Cerebellar nuclear complex (tissue), 1 donor: ENCODE data around the gene DKK2.

Experiments
- DNase-seq, 2 experiments: peaks; one replicate each; lab custom pipeline; 2025; lab: John Stamatoyannopoulos, UW

Gene DKK2

GRCh38 chr4:107035819-107036583, at the start of gene DKK2:
DKK2 (minus strand) TSS chr4:107036313; CDS start chr4:107035591, 722 bp downstream.
- no peak for DNase-seq

GRCh38 chr4:107077192-107077591, 41.1 kb upstream of the DKK2 start:
- DNase-seq: no peak

- no peak for DNase-seq
These were observed 37.0 kb upstream of the DKK2 start for GRCh38 chr4:107072836-107073736.

GRCh38 chr4:107071108-107071507, 35.0 kb upstream of the DKK2 start:
- DNase-seq: no peak

- DNase-seq: no peak
These were observed 32.9 kb upstream of the DKK2 start for GRCh38 chr4:107069049-107069448.

GRCh38 chr4:107068116-107068515, 32.0 kb upstream of the DKK2 start:
- DNase-seq: no peak

GRCh38 chr4:107066621-107067020, 30.5 kb upstream of the DKK2 start:
- no peak for DNase-seq

- no peak for DNase-seq
These were observed 29.1 kb upstream of the DKK2 start for GRCh38 chr4:107065201-107065600.

GRCh38 chr4:107060388-107060787, 24.3 kb upstream of the DKK2 start:
- no peak for DNase-seq

- DNase-seq: no peak
These were observed 22.7 kb upstream of the DKK2 start for GRCh38 chr4:107058828-107059227.

- DNase-seq: no peak
These were observed 14.5 kb upstream of the DKK2 start for GRCh38 chr4:107050525-107051135.

- no peak for DNase-seq
These were observed 10.1 kb upstream of the DKK2 start for GRCh38 chr4:107046261-107046660.

- DNase-seq: no peak
These were observed 8.1 kb upstream of the DKK2 start for GRCh38 chr4:107044170-107044569.

- no peak for DNase-seq
These were observed 1.1 kb upstream of the DKK2 start for GRCh38 chr4:107037199-107037584.

- DNase-seq: no peak
These were observed 578 bp upstream of the DKK2 start for GRCh38 chr4:107036584-107037198.

- no peak for DNase-seq
These were observed 906 bp downstream of the DKK2 start for GRCh38 chr4:107034996-107035818.

GRCh38 chr4:107034091-107034995, 1.8 kb downstream of the DKK2 start:
- no peak for DNase-seq

GRCh38 chr4:107027379-107027778, 8.7 kb downstream of the DKK2 start:
- no peak for DNase-seq

- no peak for DNase-seq
These were observed 17.8 kb downstream of the DKK2 start for GRCh38 chr4:107018344-107018735.
